Activated CD4-positive, alpha-beta T cell treated with anti-CD3 and anti-CD28 coated beads for 24 hours (primary cell): ENCODE data around the gene ATP2A3.

Experiments
- DNase-seq, 2 donors: peaks; one replicate each; pipeline ENCODE4 v3.0.0-alpha.2; 2020; ENCODE audit warnings: low read depth in 2 of 2

ATP2A3 gene

DNA sequence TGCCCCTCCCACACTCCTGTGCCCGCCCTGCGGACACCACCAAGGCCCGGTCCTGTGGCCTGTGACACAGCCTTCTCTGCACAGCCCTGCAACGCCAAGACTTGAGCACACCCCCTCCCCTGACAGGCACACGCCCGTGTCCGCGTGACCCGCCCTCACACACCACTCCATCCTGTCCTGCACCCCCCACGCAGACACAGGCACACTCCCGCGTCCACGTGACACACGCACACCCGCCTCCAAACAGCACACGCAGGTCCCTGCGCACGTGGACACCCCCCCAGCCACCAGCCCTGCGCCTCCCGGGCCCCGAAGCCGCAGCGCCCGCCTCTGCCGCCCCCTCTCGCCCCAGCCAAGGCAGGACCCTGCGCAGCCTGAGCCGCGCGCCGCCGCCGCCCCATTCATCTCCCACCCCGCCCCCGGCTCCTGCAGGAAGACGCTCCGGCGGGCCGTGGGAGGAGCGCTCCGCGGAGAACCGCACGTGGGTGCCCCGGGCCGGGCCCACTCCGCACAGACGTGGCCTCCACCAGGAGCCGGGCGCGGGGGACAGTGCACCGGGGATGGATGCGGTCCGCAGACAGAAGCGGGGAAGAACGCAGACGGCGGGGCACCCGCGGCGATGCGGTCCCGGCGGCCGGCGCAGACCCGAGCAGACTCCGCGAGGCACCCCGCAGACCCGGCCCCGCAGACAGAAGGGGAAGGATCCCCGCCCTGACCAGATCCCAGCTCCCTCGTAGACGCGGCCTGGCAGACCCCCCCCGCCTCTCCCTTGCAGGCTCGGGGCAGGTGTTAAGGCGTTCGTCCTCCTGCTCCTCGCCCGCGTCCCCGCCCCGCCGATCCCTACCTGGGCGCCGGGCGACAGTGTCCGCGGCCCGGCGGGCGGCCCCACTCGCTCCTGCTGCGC is 71.9 kb downstream of the ATP2A3 start:
- DNase-seq, result peak; percentile 37 to 49

- no peak for DNase-seq
Measured at GRCh38 chr17:3891626-3892094, 72.6 kb downstream of the ATP2A3 start.

DNA sequence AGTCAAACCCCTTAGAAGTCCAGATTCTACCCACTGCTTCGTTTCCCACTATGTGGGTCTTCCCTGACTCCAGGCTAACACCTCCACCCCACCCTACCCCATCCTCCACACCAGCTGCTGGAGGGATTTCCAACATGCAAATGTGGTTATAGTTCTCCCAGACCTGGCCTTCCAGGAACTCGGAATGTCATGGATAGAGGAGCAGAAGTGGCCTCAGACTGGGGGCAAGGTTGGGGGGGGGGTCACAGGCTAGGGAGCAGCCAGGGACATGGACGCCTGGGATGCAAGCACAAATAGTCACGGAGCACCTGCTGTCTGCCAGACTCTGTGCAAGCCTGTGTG is 73.4 kb downstream of the ATP2A3 start:
- DNase-seq, result no peak

- no peak for DNase-seq
Measured at GRCh38 chr17:3890082-3890877, 74.0 kb downstream of the ATP2A3 start.

DNA sequence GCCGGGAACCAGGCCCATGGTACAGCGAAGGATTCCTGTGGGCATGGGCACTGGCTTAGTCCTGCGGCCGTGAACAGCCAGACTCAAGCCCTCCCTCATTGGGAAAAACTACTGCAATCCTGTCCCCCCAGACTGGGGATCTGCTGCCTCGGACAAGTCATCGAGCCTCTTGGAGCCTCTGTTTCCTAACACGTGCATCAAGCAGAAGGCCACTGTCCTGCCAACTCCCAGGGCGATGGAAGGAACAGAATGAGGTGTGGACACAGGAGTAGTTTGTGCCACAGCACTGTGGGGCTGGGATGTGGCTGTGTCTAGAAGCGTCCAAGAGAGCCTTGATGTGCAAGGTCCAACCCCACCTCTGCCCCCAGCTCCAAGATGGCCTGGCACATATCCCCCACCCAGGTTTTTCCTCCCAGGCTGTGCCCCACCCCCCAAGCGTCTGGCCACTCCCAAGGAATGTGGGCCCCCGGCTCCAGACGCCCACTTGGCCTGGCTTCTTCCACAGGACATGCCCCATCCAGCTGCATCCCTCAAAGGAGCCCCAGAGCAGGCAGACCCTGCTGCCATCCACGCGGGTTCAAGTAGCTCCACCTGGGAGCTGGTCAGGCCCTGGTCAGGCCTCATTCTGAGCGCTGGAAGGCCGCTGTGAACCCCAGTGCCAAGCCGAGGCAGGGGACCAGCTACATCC is 74.8 kb downstream of the ATP2A3 start:
- no peak for DNase-seq

- no peak for DNase-seq
Measured at GRCh38 chr17:3888343-3889171, 75.7 kb downstream of the ATP2A3 start.

- no peak for DNase-seq
Measured at GRCh38 chr17:3887804-3888203, 76.4 kb downstream of the ATP2A3 start.

DNA sequence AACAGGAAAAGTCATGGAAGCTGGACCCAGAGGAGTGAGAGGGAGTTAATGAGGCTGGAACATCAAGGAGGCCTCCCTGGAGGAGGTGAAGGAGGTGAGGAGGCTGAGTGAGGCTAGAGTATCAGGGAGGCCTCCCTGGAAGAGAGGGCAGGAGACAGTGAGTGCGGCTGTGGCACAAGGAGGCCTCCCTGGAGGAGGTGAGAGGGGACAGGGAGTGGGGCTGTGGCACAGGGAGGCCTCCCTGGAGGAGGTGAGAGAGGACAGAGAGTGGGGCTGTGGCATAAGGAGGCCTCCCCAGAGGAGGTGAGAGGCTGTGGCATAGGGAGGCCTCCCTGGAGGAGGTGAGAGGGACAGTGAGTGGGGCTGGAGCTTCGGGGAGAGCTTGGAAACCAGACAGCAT is 76.8 kb downstream of the ATP2A3 start:
- DNase-seq, result no peak

DNA sequence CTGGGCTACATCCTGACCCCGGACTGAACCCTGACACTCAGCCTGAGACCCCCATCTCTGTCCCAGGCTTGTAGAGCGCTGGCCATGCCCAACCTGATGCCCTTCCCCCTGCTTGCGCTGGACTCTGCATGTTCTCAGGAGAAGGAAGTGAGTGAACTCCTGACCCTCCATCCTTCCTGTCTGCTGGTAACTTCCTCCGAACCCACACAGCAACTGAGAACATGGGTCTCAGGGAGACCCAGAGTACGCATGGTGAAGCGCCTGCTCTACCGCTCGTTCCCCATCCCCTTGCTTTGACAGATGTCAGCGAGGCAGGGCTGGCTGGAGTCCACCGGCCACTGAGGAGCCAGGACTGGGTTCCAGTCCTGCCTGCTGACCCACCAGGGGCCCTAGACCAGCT is 77.5 kb downstream of the ATP2A3 start:
- DNase-seq, result no peak

- DNase-seq, result no peak
Measured at GRCh38 chr17:3885970-3886369, 78.3 kb downstream of the ATP2A3 start.

- DNase-seq, result no peak
Measured at GRCh38 chr17:3885271-3885670, 79.0 kb downstream of the ATP2A3 start.

DNA sequence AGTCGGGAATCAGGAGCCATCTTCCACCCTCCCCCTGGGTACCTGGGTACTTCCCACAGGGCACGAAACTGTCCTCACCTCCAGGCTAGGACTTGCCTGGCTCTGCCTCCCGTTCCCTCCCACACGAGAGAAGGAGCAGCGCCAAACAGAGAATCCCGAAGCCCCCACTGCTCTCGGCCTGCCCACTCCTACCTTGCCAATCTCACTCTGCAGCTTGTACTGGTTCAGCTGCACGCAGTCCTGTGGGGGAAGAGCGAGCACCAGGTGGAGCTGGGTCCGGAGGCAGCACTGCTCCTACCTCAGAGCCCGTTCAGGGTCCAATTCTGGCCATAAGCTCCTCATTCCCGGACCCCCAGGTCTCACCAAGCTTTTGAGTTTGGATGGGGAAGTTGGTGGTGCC is 80.0 kb downstream of the ATP2A3 start:
- no peak for DNase-seq

DNA sequence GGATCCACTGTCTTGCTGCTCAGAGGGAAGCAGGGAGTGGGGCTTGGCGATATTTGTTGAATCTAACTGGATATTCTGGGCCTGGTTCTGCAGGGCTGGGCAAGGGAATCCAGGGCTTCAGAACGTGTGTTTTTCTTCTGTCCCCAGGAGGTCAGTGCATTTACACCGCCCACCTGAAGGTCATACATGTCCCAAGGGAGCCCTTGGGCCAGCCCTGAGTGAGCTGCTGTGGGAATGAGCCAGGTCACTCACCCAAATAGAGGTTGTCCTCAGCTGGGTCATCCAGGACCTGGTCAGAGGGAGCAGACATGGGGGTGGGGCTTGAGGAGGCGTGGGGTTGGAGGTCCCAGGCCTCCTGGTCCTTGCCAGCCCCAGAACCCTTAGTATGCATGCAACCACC is 82.0 kb downstream of the ATP2A3 start:
- no peak for DNase-seq

DNA sequence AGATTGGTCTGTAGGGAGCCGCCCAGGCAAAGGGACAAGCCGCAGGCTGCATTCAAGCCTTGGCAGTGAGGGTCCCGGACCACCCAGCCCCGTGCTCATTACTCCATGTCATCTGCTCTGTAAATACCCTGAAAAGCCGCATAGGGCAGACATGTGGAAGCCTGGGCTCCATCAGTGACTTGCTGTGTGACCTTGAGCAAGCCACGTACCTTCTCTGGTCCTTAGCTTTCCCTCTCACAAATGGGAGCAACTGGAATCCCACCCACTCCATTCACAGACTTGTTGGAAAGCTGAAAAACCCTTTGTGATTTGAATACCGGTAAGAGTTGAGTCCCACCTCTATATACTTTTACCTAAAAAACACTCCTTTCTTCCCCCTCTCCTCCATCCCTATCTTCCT is 83.3 kb downstream of the ATP2A3 start:
- DNase-seq, result no peak

DNA sequence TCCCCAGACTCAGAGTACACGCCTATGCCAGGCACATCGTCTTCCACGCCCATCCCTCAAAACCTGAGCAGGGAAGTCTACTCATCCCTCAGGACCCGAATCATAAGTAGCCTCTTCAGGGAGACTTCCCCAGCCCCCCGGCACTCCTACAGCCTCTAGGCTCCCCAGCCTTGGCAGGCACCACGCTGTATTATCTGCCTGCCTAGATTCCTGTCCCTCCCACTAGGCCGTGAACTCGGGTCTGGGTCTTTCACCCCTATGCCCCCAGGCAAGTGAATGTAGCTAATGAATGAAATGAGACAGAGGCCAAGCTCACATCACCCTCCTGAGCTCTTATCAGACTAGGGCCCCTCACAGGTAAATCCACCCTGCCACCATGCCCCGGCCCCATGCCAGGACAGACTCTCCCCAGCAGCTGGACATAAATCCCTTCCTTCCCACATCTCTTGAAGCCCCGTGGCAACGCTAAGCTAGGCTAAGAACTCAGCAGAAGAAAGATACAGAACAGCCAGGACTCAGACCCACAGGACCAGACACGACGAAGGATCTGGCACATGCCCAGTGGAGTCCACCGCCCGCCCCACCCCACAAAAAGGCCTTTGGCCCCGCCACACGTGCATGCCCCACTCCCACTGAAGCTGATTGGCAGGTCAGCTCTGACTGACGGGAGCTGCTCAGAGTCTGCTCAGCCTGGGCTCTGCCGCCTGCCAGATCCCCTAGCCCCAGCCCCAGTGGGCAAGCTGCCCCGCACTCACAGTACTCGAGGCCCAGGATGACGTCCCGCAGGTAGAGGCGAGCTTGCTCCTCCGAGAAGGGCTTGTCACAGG is 84.4 kb downstream of the ATP2A3 start:
- no peak for DNase-seq

- DNase-seq, result no peak
Measured at GRCh38 chr17:3879186-3879585, 85.1 kb downstream of the ATP2A3 start.

GRCh38 chr17:3877220-3877619 is 87.0 kb downstream of the ATP2A3 start:
- no peak for DNase-seq

GRCh38 chr17:3875317-3875716 is 88.9 kb downstream of the ATP2A3 start:
- DNase-seq, result no peak
